GM23248 (cell line): Measurements from ENCODE around the gene CRYBG2.

Experiments used
- EZH2 ChIP-seq: fragments of 200-600 bp; sonication (generic); IDR thresholded peaks from 2 replicates; pipeline ENCODE4 v1.6.1; 2018; ENCODE audit warnings: antibody characterized with exemption, mild to moderate bottlenecking; ENCODE audit not compliant: insufficient read depth, poor library complexity, severe bottlenecking
- EZH2phosphoT487 ChIP-seq: fragments of 200-600 bp; sonication (generic); IDR thresholded peaks from 2 replicates; pipeline ENCODE4 v1.6.1; 2018; ENCODE audit warnings: antibody characterized with exemption, moderate library complexity, mild to moderate bottlenecking, low read depth; ENCODE audit not compliant: insufficient read depth

DNA sequence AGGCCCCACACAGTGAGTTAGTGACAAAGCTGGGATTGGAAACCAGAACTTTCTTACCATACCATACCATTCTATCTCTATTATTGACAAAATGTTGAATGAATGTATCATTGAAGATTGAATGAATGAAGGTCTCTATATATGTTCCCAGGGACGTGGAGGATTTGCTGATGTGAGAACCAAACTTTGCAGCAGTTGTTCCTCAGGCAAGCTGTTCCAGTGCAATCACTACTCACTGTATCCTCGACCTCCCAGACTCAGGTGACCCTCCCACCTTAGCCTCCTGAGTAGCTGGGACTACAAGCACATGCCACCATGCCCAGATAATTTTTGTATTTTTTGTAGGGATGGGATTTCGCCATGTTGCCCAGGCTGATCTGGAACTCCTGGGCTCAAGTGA is 45.1 kb upstream of the CRYBG2 start:
- TF ChIP-seq EZH2 (no peak), EZH2phosphoT487 (no peak)
